ENCODE measurements around the gene RO60.
"Not testable (repeated sequence)": the region's sequence is repeated elsewhere in the genome, so short reads cannot be mapped to it uniquely, and the experiment has no call there.

The RO60 gene

GRCh38 chr1:193059282-193060114 is at the start of gene RO60, which contains the start of gene UCHL5:
TSS of gene RO60 (plus strand) at chr1:193059612. CDS start at chr1:193069055, 9,443 bp downstream.
TSS of gene UCHL5 (minus strand) at chr1:193059360. CDS start at chr1:193059260, 100 bp downstream.
- DNase-seq: peak; percentile 99

GRCh38 chr1:193011406-193011805 is 48.0 kb upstream of the RO60 start:
- DNase-seq: no peak

- no peak for DNase-seq
These were observed 46.4 kb upstream of the RO60 start for GRCh38 chr1:193013005-193013404.

GRCh38 chr1:193013707-193014106 is 45.7 kb upstream of the RO60 start:
- DNase-seq: no peak

- DNase-seq: no peak
These were observed 45.0 kb upstream of the RO60 start for GRCh38 chr1:193014400-193014799.

- DNase-seq: no peak
These were observed 42.6 kb upstream of the RO60 start for GRCh38 chr1:193016788-193017187.

- DNase-seq: peak; percentile 33
These were observed 39.9 kb upstream of the RO60 start for GRCh38 chr1:193019442-193020026.

GRCh38 chr1:193025218-193025617 is 34.2 kb upstream of the RO60 start:
- DNase-seq: no peak

GRCh38 chr1:193030280-193030679 is 29.1 kb upstream of the RO60 start:
- DNase-seq: no peak

- DNase-seq: no peak
These were observed 28.0 kb upstream of the RO60 start for GRCh38 chr1:193031431-193031830.

GRCh38 chr1:193032643-193033427 is 26.6 kb upstream of the RO60 start:
- DNase-seq: not testable (repeated sequence)

GRCh38 chr1:193033610-193034009 is 25.8 kb upstream of the RO60 start:
- no peak for DNase-seq

- DNase-seq: no peak
These were observed 22.9 kb upstream of the RO60 start for GRCh38 chr1:193036337-193037047.

- DNase-seq: no peak
These were observed 19.4 kb upstream of the RO60 start for GRCh38 chr1:193040011-193040410.

- no peak for DNase-seq
These were observed 16.4 kb upstream of the RO60 start for GRCh38 chr1:193042766-193043691.

GRCh38 chr1:193048913-193049312 is 10.5 kb upstream of the RO60 start:
- not testable (repeated sequence) for DNase-seq

GRCh38 chr1:193054169-193054675 is 5.2 kb upstream of the RO60 start:
- DNase-seq: no peak

- DNase-seq: peak; percentile 2
These were observed 707 bp upstream of the RO60 start for GRCh38 chr1:193058529-193059281.

GRCh38 chr1:193060115-193060403 is 647 bp downstream of the RO60 start:
- DNase-seq: no peak

GRCh38 chr1:193060406-193060805 is 994 bp downstream of the RO60 start:
- no peak for DNase-seq

GRCh38 chr1:193060938-193061337 is 1.5 kb downstream of the RO60 start:
- no peak for DNase-seq

All from NCI-H226 (cell line).